Stimulated activated CD8-positive, alpha-beta memory T cell treated with anti-CD3 and anti-CD28 coated beads, Interleukin-4, amount 100 ng/mL, for 1 hour (primary cell): ENCODE data around the gene EMC8.
"Not testable (repeated sequence)": the region's sequence is repeated elsewhere in the genome, so short reads cannot be mapped to it uniquely, and the experiment has no call there.

Source experiments
- DNase-seq, 2 donors: peaks; one replicate each; pipeline ENCODE4 v3.0.0-alpha.2; 2020; ENCODE audit warnings: low read depth in 2 of 2, low spot score in 1 of 2

Gene EMC8

GRCh38 chr16:85835227-85835751, 35.9 kb upstream of the EMC8 start:
- DNase-seq: no peak

DNA sequence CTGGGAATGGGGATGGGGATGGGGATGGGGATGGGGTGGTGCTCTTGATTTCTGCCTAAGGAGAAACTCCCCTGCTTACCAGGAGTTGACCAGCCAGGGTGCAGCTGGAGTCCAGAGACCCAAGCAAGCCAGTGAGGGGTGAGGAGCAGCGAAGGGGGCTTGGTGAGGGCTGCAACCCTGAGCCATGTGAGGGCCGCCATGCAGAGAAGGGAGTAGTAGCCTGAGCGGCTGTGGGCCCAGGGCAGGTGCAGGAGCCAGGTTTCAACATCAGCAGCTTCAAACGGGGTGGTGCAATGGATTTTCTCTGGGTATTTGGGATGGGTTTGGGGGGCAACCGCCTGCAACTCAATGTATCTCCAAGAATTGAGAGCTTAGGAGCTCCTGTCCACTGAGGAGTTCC, 35.4 kb upstream of the EMC8 start:
- no peak for DNase-seq

DNA sequence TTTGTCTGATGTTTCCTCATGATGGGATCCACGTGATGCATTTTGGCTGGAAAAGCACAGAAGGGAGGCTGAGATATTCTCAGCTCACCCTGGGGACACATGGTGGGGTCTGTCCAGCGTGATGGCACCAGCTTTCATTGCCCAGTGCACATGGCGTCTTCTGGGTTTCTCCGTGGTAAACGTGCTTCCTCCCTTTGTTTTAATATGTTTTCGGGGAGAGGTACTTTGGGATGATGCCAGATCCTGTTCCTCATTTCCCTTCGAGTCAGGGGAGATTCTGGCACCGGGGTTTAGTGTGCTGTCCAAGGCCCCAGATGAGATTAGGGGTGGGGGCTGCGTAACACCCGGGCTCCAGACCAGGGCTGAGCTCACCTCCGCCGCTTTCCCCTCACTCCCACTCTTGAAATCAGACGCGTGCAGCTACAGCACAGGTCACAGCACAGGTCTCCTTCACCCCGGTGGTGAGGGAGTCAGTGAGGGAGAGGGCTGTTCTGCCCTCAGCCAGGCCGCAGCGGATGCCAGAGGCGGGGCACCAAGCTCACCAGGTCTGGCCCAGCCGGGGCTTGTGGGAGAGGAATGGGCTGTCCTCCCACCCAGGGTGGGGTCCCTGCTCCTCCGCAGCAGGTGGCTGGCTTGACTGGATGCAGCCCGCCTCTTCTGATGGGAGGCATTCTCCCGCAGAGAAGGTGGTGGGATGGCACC, 34.0 kb upstream of the EMC8 start:
- DNase-seq: no peak

GRCh38 chr16:85832570-85833218, 33.4 kb upstream of the EMC8 start:
- no peak for DNase-seq

- DNase-seq: no peak
Observed at GRCh38 chr16:85830821-85831220, 31.5 kb upstream of the EMC8 start.

DNA sequence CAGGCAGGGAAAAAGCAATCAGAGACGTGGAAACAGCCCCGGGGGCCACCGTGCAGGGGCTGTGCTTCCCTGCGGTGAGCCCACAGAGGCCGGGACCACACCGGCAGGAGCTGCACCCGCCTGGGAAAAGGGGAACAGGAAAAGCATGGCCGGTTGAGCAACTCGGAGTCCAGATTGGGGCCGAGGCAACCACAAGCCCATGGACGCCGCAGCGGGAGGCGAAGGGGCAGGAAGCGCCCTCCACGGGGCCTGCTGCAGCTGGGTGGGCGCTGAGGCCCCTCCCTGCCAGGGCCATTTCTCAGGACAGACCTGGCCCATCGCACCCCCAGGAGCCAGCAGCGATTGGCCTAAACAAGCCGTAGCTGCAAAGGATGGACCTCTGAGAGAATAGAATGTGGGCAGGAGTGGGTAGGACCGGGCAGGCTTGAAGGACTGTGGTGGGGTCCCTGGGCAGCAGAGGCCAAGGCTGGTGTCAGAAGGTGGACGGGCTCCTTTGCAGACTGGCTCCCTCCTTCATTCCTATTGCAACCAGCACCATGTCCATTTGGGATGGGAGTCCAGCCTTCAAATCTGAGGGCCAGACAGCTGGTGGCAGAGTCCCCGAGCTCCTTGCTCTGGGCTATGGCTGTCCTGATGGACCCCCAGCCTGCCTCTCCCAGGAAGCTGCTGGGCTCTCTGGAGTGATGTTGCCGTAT, 30.6 kb upstream of the EMC8 start:
- no peak for DNase-seq

DNA sequence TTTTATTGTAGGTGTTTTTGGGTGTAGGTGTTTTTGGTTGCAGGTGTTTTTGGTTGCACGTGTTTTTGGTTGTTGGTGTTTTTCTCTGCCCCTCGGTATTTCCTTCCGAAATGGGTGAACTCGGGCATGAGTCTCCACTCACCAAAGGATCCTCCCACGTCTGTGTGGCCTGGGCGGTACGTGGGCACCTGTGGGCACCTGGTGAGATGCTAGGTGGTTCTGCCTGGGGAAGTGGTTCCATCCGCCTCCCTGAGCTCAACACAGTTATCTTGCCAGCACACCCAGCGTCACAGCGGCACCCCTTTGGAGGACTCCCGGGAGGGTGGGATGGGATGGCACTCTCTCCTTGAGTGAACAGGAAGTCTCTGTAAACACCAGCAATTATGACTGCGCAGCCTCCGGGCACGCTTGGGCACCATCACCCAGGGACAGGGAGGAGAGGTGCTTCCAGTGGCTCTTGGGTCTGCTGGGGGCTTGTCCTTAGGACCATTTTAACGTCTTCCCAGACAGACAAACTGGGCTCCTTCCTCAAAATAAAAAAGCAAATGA, 29.9 kb upstream of the EMC8 start:
- DNase-seq: no peak

DNA sequence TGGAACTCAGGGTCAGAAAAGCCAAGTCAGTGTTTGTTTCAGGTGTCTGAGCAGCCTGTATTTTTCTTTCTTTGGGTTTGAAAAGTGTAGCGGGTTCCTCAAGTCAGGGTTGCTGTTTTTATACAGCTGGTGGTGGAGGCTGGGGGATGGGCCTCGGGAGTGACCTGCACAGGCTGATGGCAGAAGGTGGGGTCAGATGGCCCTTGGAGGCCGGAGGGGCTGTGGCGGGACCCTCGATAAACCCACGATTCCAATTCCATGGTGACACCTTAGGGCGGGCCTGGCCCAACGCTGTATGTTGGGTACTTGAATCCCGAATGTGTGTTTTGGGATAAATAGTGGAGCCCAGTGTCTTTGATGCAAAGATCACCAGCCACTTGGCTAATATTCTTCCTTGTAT, 28.8 kb upstream of the EMC8 start:
- DNase-seq: no peak

DNA sequence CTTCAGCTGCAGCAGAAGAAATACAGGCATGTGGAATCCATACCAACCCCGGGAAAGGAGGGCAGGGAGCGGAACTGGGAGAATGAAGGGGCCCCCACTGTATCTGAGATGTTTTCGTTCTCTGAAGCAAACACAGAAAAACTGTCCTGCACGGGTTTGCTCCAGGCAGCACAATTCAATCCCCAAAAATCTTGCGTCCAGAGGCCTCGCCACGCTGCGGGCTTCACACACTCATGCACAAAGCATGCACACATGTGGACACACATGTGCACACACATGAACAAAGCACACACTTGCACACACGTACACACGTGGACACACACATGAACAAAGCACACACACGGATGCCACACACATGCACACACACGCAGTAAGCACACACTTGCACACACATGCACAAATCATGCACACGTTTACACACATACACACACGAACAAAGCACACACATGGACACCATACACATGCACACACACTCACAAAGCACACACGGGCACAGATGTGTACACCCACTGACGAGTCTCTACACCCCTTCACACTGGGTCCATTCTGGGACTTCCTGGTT, 27.4 kb upstream of the EMC8 start:
- DNase-seq: no peak

DNA sequence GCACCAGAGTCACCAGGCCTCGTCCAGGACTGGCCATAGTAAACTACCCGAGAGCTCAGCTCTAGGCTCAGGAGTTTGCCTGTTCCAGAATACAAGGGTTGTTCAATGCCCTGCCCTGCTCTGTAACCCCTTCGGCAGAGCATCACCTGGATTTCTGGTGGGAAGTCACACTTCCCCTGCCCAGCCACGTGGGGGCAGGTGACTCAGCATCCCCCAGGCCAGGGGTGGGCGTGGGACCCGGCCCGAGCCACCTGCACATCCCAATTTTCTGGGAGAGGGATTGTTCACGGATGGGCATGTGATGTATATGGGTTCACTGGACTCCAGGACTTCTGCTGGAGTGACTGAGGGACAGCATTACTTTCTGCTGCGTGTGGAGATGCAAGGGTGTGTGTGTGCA, 26.0 kb upstream of the EMC8 start:
- no peak for DNase-seq

- no peak for DNase-seq
Observed at GRCh38 chr16:85824161-85825135, 25.1 kb upstream of the EMC8 start.

DNA sequence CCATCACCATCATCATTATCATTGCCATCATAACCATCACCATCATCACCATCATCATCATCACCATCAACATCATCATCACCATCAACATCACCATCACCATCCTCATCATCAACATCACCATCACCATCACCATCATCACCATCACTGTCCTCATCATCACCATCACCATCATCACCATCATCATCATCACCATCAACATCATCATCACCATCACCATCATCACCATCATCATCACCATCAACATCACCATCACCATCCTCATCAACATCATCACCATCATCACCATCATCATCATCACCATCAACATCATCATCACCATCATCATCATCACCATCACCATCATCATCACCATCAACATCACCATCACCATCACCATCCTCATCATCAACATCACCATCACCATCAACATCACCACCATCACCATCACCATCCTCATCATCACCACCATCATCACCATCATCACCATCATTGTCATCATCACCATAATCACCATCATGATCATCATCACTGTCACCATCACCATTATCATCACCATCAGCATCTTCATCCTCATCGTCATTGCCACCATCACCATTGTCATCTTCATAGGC, 24.1 kb upstream of the EMC8 start:
- no peak for DNase-seq

GRCh38 chr16:85822145-85822544, 22.8 kb upstream of the EMC8 start:
- DNase-seq: no peak

DNA sequence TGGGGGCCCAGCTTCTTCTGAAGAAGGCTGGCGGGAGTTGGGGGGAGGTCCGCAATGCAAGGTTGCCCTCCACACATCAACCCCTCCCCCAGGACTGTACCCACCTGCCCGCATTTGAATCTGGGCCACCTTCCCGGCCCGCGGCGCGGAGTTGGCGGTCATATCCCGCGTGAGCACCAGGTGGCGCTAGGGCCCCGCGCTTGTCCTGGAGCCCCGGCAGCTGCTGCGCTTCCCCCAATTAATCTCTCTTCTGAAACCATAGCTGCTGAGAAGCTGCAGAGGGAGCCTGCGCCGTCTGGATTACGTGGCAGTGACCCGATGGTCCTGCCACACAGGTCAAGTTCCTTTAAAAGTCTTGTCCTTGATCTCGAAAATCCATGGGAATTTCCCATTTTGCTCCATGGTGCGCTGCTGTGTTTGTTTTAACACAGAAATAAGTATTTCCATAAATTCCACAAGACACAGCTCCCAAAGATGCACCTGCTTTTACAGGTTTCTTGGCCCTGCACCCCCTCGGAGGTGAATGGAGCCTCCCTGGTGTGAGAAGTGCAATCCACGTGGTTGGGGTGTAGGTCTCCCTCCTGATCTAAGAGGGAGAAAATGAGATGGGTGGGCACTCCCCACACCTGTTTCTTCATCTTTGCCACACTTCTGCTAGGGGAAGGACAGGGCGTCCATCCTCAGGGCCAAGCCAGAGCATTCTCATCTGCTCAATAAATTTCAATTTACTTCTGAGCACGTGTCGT, 22.2 kb upstream of the EMC8 start:
- peak; percentile 64 to 65 for DNase-seq

DNA sequence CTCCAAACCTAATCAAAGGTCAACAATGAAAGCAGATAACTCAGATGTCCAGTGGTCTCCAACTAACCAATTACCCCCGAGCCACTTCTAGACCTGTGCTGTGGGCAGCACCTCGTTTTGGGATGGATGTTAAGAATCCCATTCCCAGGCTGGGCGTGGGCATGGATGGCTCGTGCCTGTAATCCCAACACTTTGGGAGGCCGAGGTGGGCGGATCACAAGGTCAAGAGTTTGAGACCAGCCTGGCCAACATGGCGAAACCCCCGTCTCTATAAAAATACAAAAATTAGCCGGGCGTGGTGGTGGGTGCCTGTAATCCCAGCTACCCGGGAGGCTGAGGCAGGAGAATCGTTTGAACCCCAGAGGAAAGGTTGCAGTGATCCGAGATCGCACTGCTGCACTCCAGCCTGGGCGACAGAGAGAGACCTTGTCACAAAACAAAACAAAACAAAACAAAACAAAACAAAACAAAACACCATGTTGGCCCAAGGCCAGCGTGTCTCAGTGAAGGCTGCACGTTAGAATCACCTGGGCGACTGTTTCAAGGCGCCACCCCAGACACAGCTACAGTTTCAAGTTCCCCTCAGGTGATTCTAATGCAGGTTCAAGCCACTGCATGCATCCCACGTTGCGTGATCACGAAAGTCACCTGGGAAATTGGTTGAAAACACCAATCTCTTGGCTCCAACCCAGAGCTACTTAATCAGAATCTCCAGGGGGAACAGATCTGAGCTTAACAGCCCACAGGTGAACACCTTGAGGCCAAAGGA, 21.4 kb upstream of the EMC8 start:
- DNase-seq: no peak

DNA sequence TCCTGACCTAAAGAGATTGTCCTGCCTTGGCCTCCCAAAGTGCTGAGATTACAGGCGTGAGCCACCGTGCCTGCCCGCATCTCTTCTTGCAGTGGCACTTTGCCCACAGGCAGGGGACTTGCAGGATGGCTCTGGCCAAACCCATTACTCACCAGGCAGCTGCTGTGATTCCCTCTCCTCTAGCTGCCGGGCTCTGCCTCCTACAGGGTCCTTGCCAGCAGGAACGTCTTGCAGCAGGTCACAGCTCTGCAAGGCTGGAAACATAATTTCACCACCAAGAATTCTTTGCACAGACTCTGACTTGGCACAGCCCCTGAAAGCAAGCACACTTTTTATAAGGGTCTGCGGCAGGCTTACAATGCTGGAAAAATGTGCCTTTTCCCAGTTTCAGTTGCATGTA, 20.4 kb upstream of the EMC8 start:
- no peak for DNase-seq

DNA sequence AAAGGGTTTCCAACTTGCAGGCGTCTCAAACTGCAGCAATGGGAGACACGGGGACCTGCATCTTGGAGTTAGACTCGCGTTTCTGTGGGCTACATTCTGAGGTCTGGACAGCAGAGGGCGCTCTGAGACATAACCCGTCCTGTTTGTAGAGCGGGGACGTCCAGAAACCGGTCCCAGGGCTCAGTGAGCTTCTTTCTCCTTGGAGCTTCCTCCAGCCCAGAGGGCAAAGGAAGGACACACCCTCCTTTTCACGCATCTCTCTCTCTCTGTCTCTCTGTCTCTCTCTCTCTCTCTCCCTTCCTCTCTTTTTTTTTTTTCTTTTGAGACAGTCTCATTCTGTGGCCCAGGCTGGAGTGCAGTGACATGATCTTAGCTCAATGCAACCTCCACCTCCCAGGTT, 19.9 kb upstream of the EMC8 start:
- DNase-seq: peak; percentile 66 to 69

GRCh38 chr16:85817195-85817594, 17.9 kb upstream of the EMC8 start:
- not testable (repeated sequence) for DNase-seq

GRCh38 chr16:85816159-85816558, 16.8 kb upstream of the EMC8 start:
- DNase-seq: no peak
